ENCODE results near the gene GPSM3. TPM values are rescaled to one million over a fixed set of nuclear protein-coding genes. Genes with fewer than 3 reads are reported as not detected.
A peak's percentile ranks its signal among the peaks of the same experiment; 100 is the strongest.

GPSM3 gene
- total RNA-seq, 1 donor from 2014 or later: 4.1 TPM

- DNase-seq (no peak), ATAC-seq (ENCODE audit: poor library complexity) (no peak)
- intact Hi-C loops (cut with DNase I): no loop called here
Measured at GRCh38 chr6:32178547-32179440, 13.6 kb downstream of the GPSM3 start.

- intact Hi-C loops (cut with DNase I): no loop called here
Measured at GRCh38 chr6:32177788-32178546, 14.5 kb downstream of the GPSM3 start, which contains the start of gene RNF5. RNF5 (plus strand) TSS chr6:32178405; CDS start chr6:32178512, 107 bp downstream.

GRCh38 chr6:32177183-32177787, 15.2 kb downstream of the GPSM3 start:
- DNase-seq (no peak), ATAC-seq (ENCODE audit: poor library complexity) (peak; percentile 19)
- intact Hi-C loops (cut with DNase I): no loop called here

More at GRCh38 chr6:32177788-32178546, 14.5 kb downstream of the GPSM3 start, which contains the start of gene RNF5:
- peak; percentile 95 for DNase-seq
- ATAC-seq (ENCODE audit: poor library complexity): peak; percentile 85

- DNase-seq: no peak
- ATAC-seq (ENCODE audit: poor library complexity): no peak
- intact Hi-C loops (cut with DNase I): no loop called here
Measured at GRCh38 chr6:32176476-32177182, 15.8 kb downstream of the GPSM3 start.

DNA sequence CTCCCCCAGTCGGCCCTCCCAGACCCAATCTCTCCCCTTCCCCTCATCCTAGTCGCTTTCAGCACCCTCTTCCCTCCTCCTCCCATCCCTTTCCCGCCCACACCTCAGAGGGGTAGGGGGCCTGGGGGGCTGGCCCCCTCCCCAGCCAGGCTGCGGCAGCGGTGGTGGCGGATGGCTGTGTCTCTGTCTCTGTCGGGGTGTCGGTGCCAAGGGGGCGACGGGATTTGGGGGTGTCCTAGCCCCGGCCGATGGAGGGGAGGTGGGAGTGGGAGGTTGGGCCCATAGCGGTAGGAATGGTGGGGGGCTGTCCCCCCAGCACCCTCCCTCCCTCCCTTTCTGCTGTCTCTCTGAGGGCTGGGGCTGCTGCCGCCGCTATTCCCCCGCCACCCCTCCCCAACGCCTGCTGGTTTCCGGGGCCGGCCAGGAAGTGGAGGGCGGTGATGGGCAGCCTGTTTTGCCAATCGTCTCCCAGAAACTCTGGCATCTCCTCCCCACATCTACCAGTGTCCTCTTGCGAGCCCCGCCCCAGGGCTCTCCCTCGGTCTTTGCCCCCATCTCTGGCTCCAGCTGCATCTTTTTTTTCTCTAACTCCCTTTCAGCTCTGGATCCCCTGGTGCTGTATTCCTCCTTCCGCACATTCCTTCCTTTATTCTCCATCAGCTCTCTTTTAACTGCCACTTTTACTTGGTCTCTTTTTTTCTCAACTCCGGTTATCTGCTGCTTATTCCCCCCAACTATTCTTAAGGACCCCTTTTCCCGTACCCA, 16.6 kb downstream of the GPSM3 start, which contains the start of gene AGPAT1:
Gene AGPAT1, minus strand, starts transcription at position 374 of the 765 bp plus-strand sequence. CDS start 4,588 bp downstream, outside the sequence.
- intact Hi-C loops (cut with DNase I): no loop called here
- peak; percentile 99 for DNase-seq
- ATAC-seq (ENCODE audit: poor library complexity): peak; percentile 72

DNA sequence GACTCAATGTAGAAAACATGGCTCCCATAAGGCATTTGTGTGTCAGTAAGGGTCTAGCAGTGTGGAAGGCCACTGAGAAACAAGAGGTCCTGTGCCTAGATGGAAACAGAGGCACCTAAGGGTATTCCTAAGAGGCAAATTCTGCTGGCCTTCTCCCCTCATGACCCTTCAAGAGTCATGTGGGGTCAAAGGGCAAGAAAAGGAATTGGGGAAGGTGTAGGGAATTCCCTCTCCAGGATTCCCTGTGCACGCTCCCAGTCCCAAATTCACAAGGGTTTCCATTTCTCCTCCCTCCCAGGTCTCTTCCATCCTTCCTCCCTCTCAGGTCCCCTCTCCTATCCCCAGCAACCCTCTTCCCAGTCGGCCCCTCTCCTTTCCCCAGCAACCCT, 17.1 kb downstream of the GPSM3 start:
- no peak for ATAC-seq (ENCODE audit: poor library complexity)
- intact Hi-C loops (cut with DNase I): no loop called here
- DNase-seq: no peak

DNA sequence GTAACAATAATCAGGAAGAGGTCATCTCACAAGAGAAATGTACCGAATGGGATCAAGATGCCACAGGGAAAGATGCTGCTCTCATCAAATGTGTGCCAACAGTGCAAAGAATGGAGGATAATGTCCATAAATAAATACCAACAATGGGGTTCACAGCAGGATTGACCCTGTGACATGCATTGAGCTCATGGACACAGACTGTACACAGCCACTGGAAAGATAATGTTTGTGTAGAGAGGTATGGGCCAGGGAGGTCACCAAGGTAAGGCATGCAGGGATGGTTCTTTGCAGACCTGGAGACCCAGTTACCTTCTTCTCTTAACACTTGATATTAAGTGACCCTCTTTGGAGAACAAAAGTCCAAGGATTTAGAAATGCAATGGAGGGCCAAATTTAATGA, 18.0 kb downstream of the GPSM3 start:
- ATAC-seq (ENCODE audit: poor library complexity) (no peak), DNase-seq (no peak)
- intact Hi-C loops (cut with DNase I): no loop called here

DNA sequence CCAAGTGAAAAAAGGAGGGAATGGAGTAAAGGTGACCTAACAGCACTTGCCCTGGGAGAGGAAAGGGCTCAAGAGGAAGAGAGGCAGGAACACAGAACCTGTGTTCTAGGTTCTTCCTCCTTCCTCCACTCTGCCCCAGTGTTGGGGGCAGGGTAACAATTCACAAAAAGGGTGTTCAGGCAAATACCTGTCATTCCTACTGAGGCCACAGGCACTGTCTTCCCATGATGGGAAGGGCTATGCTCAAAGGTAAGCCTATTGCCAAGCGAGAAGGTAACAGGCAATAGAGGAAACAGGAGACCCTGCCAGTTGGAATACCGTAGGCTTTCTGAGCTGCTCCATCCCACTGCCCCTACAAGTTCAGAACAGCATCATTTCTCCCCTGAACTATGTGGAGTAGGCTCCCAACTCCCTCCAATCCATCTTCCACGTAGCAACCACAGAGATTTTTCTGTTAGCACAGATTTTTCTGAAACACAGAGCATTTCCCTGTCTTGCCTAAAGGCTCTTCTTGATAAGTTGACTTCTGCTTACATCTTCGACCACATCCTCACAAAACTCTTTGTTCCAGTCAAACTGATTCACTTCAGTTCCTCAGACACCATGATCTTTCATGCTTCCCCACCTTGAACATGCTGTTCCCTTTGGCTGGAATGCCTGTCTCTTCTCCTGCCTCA, 19.3 kb downstream of the GPSM3 start:
- DNase-seq: no peak
- intact Hi-C loops (cut with DNase I): no loop called here
- ATAC-seq (ENCODE audit: poor library complexity): no peak

DNA sequence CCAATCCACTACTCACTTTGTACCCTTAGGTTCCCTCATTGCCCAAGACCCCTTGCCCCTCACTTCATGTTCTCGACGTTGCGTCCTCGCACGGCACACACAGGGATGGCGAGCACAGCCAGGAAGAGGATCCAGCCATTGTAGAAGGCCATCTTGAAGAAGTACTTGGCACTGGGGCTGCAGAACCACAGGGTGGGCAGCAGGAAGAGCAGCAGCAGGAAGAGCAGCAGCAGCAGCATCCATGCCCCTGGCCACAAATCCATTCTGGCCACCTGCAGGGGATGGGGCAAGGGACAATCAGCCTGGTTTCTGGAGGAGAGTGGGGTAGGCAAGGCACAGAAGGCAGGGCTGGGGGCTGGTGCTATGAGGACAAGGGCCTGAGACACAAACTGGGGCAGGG, 21.2 kb downstream of the GPSM3 start:
- intact Hi-C loops (cut with DNase I): no loop called here
- ATAC-seq (ENCODE audit: poor library complexity): no peak

DNA sequence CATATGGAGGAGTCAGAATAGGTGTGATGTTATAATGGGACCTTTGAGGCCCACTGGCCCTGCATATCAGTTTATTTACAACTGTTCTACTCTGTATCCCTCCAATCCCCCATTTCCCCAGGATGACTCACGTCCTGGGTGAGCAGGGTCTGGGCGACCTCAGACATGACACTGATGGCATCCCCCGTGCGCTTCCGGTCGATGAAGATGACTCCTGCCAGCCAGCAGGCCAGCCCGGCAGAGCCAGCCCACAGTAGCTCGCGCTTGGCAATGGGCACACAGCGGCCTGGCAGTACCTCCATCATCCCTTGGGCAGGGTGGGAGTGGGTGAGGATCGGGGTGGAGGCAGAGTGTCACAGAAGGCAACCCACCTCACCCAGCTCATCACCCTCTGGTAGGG, 22.1 kb downstream of the GPSM3 start:
- ATAC-seq (ENCODE audit: poor library complexity): no peak
- DNase-seq: no peak
- intact Hi-C loops (cut with DNase I): no loop called here

More for the DNA sequence above, 21.2 kb downstream of the GPSM3 start:
- DNase-seq: no peak

DNA sequence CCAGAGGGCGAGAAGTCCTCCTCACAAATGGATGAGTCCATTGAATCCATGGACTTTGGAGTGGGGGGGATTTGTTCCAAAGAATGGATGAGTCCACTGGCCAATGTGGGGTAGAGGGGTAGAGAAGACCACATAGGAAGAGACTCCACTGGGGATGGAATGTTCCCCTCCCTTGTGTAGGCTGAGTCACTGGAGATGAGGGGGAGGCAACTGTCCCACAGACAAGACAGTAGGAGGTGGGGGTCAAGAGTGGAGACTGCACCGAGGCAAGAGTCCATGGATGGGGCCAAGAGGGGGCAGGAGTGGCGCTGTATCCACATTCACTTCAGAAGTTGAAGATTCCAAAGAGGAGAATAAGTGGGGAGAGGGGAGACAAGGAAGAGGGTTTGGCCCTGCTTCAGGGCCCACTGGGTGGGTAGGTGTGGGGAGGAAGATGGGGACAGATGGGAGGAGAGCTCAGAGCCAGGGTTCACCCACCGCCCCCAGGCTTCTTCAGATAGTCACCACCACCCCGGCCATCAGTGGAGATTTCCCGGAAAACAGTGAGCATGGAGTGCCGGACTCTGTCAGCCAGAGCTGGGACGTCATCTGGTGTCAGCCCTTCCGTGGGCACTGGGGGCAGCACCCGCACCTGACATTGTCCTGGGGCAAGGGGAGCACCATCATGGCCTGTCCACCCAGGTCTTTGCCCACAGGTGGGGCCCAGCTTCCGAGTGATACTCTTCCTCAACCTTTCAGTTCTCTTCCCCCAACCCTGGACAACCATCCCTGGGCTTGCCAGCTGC, 23.4 kb downstream of the GPSM3 start:
- ATAC-seq (ENCODE audit: poor library complexity): no peak
- no peak for DNase-seq
- intact Hi-C loops (cut with DNase I): no loop called here

- intact Hi-C loops (cut with DNase I): no loop called here
- no peak for ATAC-seq (ENCODE audit: poor library complexity)
- DNase-seq: no peak
Measured at GRCh38 chr6:32168350-32168749, 24.1 kb downstream of the GPSM3 start.

- DNase-seq (no peak), ATAC-seq (ENCODE audit: poor library complexity) (no peak)
- intact Hi-C loops (cut with DNase I): no loop called here
Measured at GRCh38 chr6:32167761-32168262, 24.6 kb downstream of the GPSM3 start.

DNA sequence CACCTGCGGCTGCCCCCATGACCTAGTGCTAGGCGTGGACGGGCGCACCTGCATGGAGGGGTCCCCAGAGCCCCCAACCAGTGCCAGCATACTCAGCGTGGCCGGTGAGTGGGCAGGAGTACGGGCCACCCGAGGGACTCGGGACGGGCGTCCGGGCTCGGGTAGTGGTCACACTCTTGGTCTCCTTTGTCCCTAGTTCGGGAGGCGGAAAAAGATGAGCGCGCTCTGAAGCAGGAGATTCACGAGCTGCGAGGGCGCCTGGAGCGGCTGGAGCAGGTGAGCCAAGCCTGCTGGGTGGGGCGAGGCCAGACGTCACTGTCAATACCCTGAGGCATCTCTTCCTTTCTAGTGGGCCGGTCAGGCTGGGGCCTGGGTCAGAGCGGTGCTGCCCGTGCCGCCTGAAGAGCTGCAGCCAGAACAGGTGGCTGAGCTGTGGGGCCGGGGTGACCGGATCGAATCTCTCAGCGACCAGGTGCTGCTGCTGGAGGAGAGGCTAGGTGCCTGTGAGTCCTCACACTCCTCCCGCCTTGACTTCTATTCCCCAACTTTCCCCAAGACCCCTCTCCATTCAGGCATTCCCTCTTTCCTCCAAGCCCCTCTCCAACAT, 25.2 kb downstream of the GPSM3 start:
- no peak for ATAC-seq (ENCODE audit: poor library complexity)
- intact Hi-C loops (cut with DNase I): no loop called here
- DNase-seq: no peak

GRCh38 chr6:32166411-32167061, 25.9 kb downstream of the GPSM3 start:
- intact Hi-C loops (cut with DNase I): no loop called here
- no peak for ATAC-seq (ENCODE audit: poor library complexity)
- DNase-seq: no peak

DNA sequence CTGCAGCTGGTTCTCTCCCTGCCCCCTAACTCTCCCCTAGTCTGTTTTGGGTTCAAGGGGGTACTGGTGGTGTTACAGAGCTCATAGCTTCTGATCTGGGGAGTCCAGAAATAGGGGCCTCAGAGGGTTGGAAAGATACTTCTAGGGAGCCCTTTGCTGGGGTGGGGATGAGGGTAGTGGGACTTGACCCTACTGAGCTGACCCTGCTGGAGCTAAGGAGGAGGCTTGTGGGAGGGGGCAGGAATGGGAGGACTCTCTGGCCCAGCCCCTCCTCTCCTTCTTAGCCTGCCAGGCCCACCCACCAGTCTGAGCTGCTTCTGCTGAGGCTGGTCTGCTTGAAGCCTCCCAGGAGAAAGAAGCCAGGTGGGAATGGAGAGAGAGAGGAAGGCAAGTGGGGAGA, 28.1 kb downstream of the GPSM3 start, which contains the start of gene EGFL8:
Gene EGFL8, plus strand, starts transcription at position 301 of the 400 bp plus-strand sequence. CDS start 1,571 bp downstream, outside the sequence.
- intact Hi-C loops (cut with DNase I): no loop called here
- no peak for DNase-seq
- ATAC-seq (ENCODE audit: poor library complexity): no peak
